Liver (tissue), 3 donors: ENCODE measurements around the gene DST.

ENCODE experiments used
- EGR1 ChIP-seq, 2 donors: IDR thresholded peaks; 2 replicates each; pipeline ENCODE4 v1.6.1; 2016 to 2018; ENCODE audit warnings: antibody characterized with exemption in 2 of 2, low read depth in 2 of 2
- FOXA2 ChIP-seq: IDR thresholded peaks from 2 replicates; pipeline ENCODE4 v1.6.1; 2016; ENCODE audit warnings: antibody characterized with exemption
- GABPA ChIP-seq, 2 donors: IDR thresholded peaks in 1 of 2; conservative IDR thresholded peaks in 1 of 2; 2 replicates each; pipeline ENCODE4 v1.6.1; 2016; ENCODE audit warnings: antibody characterized with exemption in 2 of 2, mild to moderate bottlenecking in 1 of 2, moderate library complexity in 1 of 2
- HNF4A ChIP-seq, 2 donors: conservative IDR thresholded peaks; 2 replicates each; pipeline ENCODE4 v1.6.1; 2016; ENCODE audit warnings: antibody characterized with exemption in 2 of 2, mild to moderate bottlenecking in 2 of 2
- JUND ChIP-seq, 2 donors: IDR thresholded peaks; 2 replicates each; pipeline ENCODE4 v1.6.1; 2016; ENCODE audit warnings: antibody characterized with exemption in 2 of 2
- MAX ChIP-seq: IDR thresholded peaks from 2 replicates; pipeline ENCODE4 v1.6.1; 2016; ENCODE audit warnings: antibody characterized with exemption
- RAD21 ChIP-seq, 2 donors: IDR thresholded peaks; 2 replicates each; pipeline ENCODE4 v1.6.1; 2016; ENCODE audit warnings: antibody characterized with exemption in 2 of 2, mild to moderate bottlenecking in 2 of 2
- RXRA ChIP-seq, 2 donors: IDR thresholded peaks; 2 replicates each; pipeline ENCODE4 v1.6.1; 2017 to 2018; ENCODE audit warnings: antibody characterized with exemption in 2 of 2, mild to moderate bottlenecking in 1 of 2
- SP1 ChIP-seq: IDR thresholded peaks from 2 replicates; pipeline ENCODE4 v1.6.1; 2018; ENCODE audit warnings: antibody characterized with exemption, mild to moderate bottlenecking
- YY1 ChIP-seq: IDR thresholded peaks from 2 replicates; pipeline ENCODE4 v1.6.1; 2016; ENCODE audit warnings: antibody characterized with exemption, mild to moderate bottlenecking
- TF ChIP-seq, protein P1 (sequence below): fragments of 150-350 bp; IDR thresholded peaks from 2 replicates; pipeline ENCODE4 v1.5.1; 2017; ENCODE audit warnings: improper control_type of control experiment, low read depth, low read length; ENCODE audit not compliant: missing input control
- TF ChIP-seq, protein P2 (sequence below): IDR thresholded peaks from 2 replicates; pipeline ENCODE4 v1.6.1; 2016; ENCODE audit warnings: antibody characterized with exemption, mild to moderate bottlenecking
- donor health status: healthy.
- donor health status: healthy.

- TF ChIP-seq, protein P1, sequence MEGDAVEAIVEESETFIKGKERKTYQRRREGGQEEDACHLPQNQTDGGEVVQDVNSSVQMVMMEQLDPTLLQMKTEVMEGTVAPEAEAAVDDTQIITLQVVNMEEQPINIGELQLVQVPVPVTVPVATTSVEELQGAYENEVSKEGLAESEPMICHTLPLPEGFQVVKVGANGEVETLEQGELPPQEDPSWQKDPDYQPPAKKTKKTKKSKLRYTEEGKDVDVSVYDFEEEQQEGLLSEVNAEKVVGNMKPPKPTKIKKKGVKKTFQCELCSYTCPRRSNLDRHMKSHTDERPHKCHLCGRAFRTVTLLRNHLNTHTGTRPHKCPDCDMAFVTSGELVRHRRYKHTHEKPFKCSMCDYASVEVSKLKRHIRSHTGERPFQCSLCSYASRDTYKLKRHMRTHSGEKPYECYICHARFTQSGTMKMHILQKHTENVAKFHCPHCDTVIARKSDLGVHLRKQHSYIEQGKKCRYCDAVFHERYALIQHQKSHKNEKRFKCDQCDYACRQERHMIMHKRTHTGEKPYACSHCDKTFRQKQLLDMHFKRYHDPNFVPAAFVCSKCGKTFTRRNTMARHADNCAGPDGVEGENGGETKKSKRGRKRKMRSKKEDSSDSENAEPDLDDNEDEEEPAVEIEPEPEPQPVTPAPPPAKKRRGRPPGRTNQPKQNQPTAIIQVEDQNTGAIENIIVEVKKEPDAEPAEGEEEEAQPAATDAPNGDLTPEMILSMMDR: no peak
- TF ChIP-seq MAX (no peak), YY1 (no peak), RXRA (IDR thresholded peaks at IDR 0.05) (no peak), SP1 (no peak), FOXA2 (no peak), EGR1 (IDR thresholded peaks at IDR 0.05; ENCODE audit: low read depth in 2 of 2) (no peak), HNF4A (conservative IDR thresholded peaks at IDR 0.05) (no peak), GABPA (IDR thresholded peaks at IDR 0.05 in 1 of 2, conservative IDR thresholded peaks at IDR 0.05 in 1 of 2) (no peak), JUND (IDR thresholded peaks at IDR 0.05) (no peak), RAD21 (IDR thresholded peaks at IDR 0.05) (no peak)
- TF ChIP-seq, protein P2, sequence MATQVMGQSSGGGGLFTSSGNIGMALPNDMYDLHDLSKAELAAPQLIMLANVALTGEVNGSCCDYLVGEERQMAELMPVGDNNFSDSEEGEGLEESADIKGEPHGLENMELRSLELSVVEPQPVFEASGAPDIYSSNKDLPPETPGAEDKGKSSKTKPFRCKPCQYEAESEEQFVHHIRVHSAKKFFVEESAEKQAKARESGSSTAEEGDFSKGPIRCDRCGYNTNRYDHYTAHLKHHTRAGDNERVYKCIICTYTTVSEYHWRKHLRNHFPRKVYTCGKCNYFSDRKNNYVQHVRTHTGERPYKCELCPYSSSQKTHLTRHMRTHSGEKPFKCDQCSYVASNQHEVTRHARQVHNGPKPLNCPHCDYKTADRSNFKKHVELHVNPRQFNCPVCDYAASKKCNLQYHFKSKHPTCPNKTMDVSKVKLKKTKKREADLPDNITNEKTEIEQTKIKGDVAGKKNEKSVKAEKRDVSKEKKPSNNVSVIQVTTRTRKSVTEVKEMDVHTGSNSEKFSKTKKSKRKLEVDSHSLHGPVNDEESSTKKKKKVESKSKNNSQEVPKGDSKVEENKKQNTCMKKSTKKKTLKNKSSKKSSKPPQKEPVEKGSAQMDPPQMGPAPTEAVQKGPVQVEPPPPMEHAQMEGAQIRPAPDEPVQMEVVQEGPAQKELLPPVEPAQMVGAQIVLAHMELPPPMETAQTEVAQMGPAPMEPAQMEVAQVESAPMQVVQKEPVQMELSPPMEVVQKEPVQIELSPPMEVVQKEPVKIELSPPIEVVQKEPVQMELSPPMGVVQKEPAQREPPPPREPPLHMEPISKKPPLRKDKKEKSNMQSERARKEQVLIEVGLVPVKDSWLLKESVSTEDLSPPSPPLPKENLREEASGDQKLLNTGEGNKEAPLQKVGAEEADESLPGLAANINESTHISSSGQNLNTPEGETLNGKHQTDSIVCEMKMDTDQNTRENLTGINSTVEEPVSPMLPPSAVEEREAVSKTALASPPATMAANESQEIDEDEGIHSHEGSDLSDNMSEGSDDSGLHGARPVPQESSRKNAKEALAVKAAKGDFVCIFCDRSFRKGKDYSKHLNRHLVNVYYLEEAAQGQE: no peak
Observed at GRCh38 chr6:56434606-56435005, 208.1 kb downstream of the DST start.
